Activated CD8-positive, alpha-beta memory T cell treated with anti-CD3 and anti-CD28 coated beads for 1 hour (primary cell): ENCODE results near the gene CAMTA2.
A peak's percentile ranks its signal among the peaks of the same experiment; 100 is the strongest.

Source experiments
- DNase-seq, 2 donors: peaks; one replicate each; pipeline ENCODE4 v3.0.0-alpha.2; 2020; ENCODE audit warnings: low read depth in 1 of 2; ENCODE audit errors: extremely low read depth in 1 of 2

The CAMTA2 gene

DNA sequence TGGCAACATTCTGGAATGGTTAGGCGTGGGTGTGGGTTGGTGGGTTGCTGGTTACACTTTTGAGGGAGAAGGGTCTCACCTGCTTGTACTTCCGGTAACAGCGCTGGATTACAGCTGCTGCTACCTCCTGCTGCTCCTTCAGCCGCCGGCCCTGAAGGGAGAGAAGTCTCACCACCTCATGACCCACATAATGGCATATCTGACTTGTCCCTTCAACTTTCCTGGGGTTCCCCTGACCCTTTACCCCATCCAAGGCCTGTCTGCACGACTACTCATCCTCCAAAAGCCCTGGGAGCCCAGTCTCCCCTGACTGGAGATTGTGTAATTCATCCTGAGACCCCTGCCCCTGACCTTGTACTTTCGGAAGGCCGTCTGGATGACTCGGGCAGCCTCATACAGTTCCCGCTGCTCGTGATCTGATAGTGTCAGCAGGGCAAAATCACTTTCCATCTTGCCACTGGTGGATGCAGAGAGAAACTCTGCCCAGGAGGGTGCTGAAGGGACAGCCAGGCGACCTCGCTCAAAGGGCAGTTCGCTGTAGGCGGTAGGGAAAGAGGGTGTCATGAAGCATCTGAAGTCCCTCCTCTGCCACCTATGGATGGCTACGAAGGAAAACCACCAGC is 17.8 kb downstream of the CAMTA2 start:
- no peak for DNase-seq

DNA sequence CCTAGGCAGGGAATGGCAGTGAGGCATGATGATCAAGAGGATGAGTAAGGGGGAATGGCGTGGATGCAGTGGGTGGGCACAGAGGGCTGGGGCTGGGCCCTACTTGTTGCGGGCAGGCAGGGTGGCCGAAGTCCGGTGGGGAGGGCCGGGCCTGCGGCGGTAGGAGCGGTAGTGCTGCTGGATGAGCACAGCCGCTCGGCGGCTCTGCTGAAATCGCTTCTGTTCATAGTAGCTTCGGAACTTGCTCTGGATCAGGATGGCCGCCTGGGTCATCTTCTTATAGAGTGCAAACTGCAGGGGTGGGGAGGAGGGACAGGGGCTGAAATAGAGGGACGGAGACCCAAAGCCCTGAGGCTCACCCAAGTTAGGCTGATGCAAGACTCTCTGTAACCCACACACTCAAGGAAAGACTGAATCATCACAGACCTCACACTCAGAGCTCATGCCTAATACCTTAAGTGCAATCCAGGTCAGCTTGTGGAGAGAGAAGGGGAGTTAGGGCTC is 18.4 kb downstream of the CAMTA2 start:
- DNase-seq, result no peak

GRCh38 chr17:4968486-4969046 is 18.9 kb downstream of the CAMTA2 start:
- DNase-seq, result no peak

GRCh38 chr17:4967539-4968485 is 19.7 kb downstream of the CAMTA2 start, which contains the start of gene SPAG7:
Gene SPAG7 (minus strand): TSS chr17:4967817. CDS start chr17:4967804, 13 bp downstream.
- peak; percentile 81 to 86 for DNase-seq

- DNase-seq, result peak; percentile 82 to 92
These were observed 20.5 kb downstream of the CAMTA2 start for GRCh38 chr17:4966844-4967538.

GRCh38 chr17:4965311-4965986 is 22.0 kb downstream of the CAMTA2 start:
- DNase-seq, result no peak

DNA sequence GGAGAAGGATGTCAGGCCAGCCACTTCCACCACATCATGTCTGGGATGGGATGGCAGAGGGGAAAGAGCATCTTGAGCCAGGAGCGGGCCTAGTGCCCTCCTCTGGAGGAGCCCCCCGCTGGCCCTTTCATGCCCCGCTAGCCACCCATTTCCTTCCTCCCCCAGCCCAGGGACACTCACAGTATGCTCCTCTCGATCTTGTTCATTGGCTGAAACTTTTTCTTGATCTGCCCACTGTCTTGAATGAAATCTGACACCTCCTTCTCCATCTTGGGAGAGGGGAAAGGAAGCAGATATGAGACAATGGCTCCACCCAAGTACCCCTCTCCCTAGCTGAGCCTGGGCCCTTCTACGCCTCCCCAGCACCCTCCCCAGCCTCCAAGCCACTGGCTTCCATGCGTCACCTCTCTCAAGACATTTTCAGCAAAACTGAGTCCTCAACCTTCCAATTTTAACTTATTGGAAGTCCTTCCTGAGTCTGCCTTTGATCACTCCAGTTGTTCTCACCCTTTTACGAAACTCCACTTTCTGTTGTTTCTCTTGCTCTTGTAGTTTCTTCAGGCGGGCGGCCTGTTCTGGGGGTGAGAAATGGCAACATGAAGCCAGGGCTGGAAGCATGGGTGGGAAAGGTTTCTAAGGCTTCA is 27.1 kb downstream of the CAMTA2 start:
- DNase-seq, result no peak

DNA sequence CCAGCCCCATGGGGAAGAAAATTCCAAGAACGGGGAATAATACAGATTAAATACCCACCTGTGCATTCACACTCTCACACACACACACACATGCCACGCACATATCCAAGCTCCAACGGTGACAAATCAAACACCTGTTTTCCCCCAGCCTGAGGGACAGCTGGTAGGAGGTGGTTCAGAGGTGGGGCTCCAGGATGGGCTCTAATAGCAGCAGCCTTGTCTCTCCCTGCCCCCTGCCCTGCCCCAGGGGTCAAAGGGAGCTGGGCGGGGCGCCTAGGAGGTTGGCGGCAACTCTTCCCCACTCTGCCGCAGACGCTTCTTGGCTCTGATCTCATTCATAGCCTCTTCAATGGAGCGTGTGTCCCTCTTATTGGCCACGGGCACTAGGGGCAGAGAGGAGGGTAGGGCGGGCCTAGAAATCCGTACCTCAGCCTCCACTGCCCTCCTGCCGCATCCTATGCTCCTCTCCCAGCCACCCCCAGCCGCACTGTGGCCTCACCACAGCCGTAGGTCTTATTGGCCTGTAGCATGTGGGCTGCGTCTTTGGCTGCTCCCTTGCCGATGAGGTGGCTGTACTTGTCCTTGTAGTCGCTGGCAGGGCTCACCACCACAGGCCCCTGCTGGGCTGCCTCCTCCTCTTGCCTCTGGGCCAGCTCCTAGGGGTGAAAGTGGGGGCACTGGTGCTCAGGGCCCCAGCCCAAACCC is 28.1 kb downstream of the CAMTA2 start:
- DNase-seq, result no peak

DNA sequence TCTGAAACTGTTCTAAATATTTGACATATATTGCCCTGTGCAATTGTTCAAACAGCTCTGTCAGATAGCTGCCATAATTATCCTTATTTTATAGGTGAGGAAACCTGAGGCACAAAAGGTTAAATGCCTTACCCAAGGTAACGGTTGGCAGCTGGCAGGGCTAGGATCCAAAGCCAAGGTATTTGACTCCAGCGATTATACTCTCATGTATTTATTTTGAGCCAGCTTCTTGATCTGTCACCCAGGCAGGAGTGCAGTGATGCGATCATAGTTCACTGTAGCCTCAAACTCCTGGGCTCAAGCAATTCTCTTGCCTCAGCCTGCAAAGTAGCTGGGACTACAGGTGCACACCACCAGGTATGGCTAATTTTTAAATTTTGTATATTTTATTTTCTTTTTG is 29.4 kb downstream of the CAMTA2 start:
- no peak for DNase-seq

DNA sequence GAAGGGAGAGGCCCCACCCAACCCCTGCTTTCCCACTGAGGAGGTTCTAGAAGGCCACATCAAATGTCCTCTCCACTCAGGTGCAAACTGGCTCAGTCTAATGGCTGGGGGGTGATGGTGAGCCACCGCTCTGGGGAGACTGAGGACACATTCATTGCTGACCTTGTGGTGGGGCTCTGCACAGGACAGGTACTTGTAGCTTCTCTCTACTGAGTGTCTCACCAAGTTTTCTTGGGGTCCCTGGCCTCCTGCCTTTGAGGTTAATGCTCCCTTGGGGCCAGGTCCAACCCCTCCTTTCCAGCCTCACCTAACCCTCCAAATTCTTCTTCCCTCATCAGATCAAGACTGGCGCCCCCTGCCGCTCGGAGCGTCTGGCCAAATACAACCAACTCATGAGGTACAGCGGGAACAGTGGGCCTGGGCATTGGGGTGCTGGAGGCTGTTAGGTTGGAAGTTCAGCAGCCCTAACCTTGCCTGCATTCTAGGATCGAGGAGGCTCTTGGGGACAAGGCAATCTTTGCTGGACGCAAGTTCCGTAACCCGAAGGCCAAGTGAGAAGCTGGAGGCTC is 30.9 kb downstream of the CAMTA2 start:
- DNase-seq, result no peak

GRCh38 chr17:4955091-4955490 is 32.4 kb downstream of the CAMTA2 start:
- DNase-seq, result no peak

DNA sequence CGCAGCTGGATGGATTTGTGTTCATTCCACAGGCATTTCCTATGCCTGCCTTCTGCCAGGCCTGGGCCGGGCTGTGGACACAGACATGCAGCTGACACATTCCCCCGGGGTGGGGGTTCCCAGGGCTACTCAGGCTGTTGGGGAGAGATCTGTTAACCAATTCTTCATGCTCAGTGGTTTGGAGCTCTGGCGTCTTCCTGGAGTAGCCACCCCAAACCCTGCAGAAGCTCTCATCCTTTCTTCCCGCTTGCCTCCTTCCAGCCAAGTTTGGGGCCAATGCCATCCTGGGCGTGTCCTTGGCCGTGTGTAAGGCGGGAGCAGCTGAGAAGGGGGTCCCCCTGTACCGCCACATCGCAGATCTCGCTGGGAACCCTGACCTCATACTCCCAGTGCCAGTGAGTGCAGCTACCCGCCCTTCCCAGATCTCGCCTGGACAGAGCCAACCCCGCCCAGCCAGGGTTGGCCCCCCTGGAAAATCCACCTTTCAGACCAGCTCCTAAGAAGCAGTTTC is 34.0 kb downstream of the CAMTA2 start:
- DNase-seq, result no peak

GRCh38 chr17:4951486-4951885 is 36.0 kb downstream of the CAMTA2 start:
- DNase-seq, result no peak

DNA sequence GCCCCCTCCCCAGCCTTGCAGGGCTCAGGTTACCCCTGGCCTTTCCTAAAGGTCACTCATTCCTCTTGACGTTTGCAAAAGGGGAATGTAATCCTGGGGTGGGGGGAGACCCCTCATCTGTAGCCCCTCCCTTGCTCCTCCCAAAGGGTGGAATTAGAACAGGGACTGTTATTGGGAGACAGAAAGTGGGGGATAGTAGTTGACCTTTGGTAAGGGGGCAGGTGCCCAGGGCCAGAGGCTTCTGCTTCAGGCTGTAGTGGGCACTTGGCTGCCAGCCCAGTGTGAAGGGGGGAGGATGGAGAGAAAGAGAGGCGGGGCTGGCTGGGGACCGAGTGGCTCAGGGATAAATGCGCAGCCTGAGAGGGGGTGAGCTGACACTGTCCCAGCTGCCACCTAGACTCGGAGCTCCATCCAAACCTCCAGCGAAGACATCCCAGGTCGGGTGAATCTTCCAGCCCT is 36.7 kb downstream of the CAMTA2 start, which contains the start of gene ENO3:
Gene ENO3 (plus strand): TSS at position 374 of the 459 bp plus-strand sequence. CDS start 711 bp downstream, outside the sequence.
- DNase-seq, result no peak

- no peak for DNase-seq
These were observed 37.3 kb downstream of the CAMTA2 start for GRCh38 chr17:4950075-4950745.

- DNase-seq, result peak in 1 of 2 donors; percentile 51
These were observed 38.0 kb downstream of the CAMTA2 start for GRCh38 chr17:4949321-4950074.

DNA sequence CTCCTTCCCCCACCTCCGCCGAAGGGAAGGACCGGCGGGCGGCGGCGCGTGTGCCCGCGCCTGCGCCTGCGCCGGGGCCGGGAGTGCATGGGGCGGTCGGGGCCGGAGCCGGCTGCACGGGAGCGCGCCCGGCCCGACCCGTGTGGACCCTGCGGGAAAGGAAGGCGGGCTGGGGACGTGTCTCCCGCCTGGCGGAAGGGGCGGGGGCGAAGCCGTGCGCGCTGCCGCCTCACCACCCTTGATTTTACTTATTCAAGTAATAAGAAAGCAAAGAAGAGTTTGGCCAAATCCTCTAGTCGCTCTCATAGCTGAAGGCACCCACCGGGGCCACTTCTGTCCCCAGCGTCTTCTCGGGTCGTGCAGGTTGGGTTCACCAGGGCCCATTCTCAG is 38.5 kb downstream of the CAMTA2 start:
- DNase-seq, result peak in 1 of 2 donors; percentile 51
